ENCODE measurements around the gene ZNF100.

- TF ChIP-seq CTCF (IDR thresholded peaks at IDR 0.05) (no peak), PREB (CRISPR knock-in tag; IDR thresholded peaks at IDR 0.05; ENCODE audit: borderline replicate concordance) (no peak), KAT7 (CRISPR knock-in tag; IDR thresholded peaks at IDR 0.05; ENCODE audit: borderline replicate concordance) (no peak), ATF3 (CRISPR knock-in tag; conservative IDR thresholded peaks at IDR 0.05) (no peak), FOXP1 (CRISPR knock-in tag; IDR thresholded peaks at IDR 0.05; ENCODE audit: borderline replicate concordance) (0 out of 2 replicates have a peak, but pooled peaks have one; percentile 27), GTF2I (CRISPR knock-in tag; conservative IDR thresholded peaks at IDR 0.05) (no peak), ZBTB43 (CRISPR knock-in tag; IDR thresholded peaks at IDR 0.05) (no peak), NFYB (CRISPR knock-in tag; conservative IDR thresholded peaks at IDR 0.05; ENCODE audit: low read depth) (peak; percentile 79), ZNF317 (CRISPR knock-in tag; IDR thresholded peaks at IDR 0.05; ENCODE audit: borderline replicate concordance, low read depth) (no peak), AFF4 (CRISPR knock-in tag; IDR thresholded peaks at IDR 0.05; ENCODE audit: borderline replicate concordance) (no peak), SP1 (CRISPR knock-in tag; conservative IDR thresholded peaks at IDR 0.05) (0 out of 2 replicates have a peak, but pooled peaks have one; percentile 30), TP53 (CRISPR knock-in tag; IDR thresholded peaks at IDR 0.05) (no peak)
Observed at GRCh38 chr19:21767065-21767800, at the start of gene ZNF100.

Measured in WTC11 (cell line).